ENCODE data around the gene ADORA1.

Gene ADORA1

GRCh38 chr1:203168256-203168786 lies 40.8 kb downstream of the ADORA1 start:
- POLR2A ChIA-PET = no interaction called here
- Histone ChIP-seq H3K27ac (ENCODE audit: insufficient read depth in 1 of 2, low read depth in 1 of 2, low read length in 2 of 2, poor library complexity in 1 of 2, severe bottlenecking in 2 of 2) (no peak overlapping the region), H3K27me3 (replicated peaks in 2 of 5; ENCODE audit: control insufficient read depth in 4 of 5, insufficient read depth in 5 of 5, low read length in 4 of 5) (peaks cover 0 to 5% (median 0%) of the 10 kb centered on the region in 5 experiments), H3K36me3 (ENCODE audit: control insufficient read depth in 4 of 4, insufficient read depth in 4 of 4, low read length in 3 of 4) (no peaks in the 10 kb centered on the region), H3K4me1 (ENCODE audit: control extremely low read depth in 1 of 4, control insufficient read depth in 4 of 4, insufficient read depth in 4 of 4, low read length in 3 of 4) (peaks cover 0 to 8% (median 0%) of the 10 kb centered on the region in 4 experiments), H3K9me3 (ENCODE audit: control extremely low read depth in 1 of 5, control insufficient read depth in 4 of 5, insufficient read depth in 2 of 5, low read depth in 1 of 5, low read length in 4 of 5) (no peaks in the 10 kb centered on the region), H3K4me3 (ENCODE audit: control insufficient read depth in 1 of 7, extremely low read depth in 1 of 7, insufficient read depth in 4 of 7, low read depth in 2 of 7, low read length in 6 of 7) (no peak overlapping the region)
- CTCF ChIA-PET = interaction anchor here (0.6 to 20.7 kb wide), 7 partner anchors 8 to 140 kb away, joined by 3 to 313 read pairs (median 3); partner anchors contain the start of genes ADORA1 and MYBPH
- WGBS (ENCODE audit: insufficient coverage) = 97% methylated on average over 12 of the region's 12 CpGs
- no peak for DNase-seq

DNA sequence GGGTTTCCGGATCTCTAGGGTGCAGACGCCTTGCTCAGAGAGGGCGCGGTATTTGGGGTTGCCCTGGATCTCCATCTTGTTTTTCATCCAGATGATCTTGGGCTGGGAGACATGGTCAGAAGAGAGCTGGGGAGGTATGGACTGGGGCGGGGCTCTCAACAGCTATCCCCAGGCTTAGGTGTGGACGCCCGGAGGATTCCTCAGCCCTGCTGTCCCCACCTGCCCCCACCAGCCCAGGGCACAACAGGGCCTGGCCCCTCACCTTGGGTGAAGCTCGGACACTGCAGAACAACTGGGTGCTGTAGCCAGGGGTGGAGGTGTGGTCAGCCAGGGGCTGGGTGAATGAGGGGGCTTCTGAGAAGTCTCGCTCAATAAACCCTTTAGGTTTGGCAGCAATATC lies 41.5 kb downstream of the ADORA1 start:
- ChIA-PET POLR2A (no interaction called here), CTCF (interaction anchor here (0.6 to 20.7 kb wide), 7 partner anchors 15 to 141 kb away, joined by 3 to 313 read pairs (median 3); partner anchors contain the start of gene ADORA1)
- no peak overlapping the region for H3K4me3 ChIP-seq (ENCODE audit: control insufficient read depth in 1 of 7, extremely low read depth in 1 of 7, insufficient read depth in 4 of 7, low read depth in 2 of 7, low read length in 6 of 7)
- H3K27me3 ChIP-seq (replicated peaks in 2 of 5; ENCODE audit: control insufficient read depth in 4 of 5, insufficient read depth in 5 of 5, low read length in 4 of 5) = peaks cover 0 to 5% (median 0%) of the 10 kb centered on the region in 5 experiments
- no peak overlapping the region for H3K27ac ChIP-seq (ENCODE audit: insufficient read depth in 1 of 2, low read depth in 1 of 2, low read length in 2 of 2, poor library complexity in 1 of 2, severe bottlenecking in 2 of 2)
- H3K4me1 ChIP-seq (ENCODE audit: control extremely low read depth in 1 of 4, control insufficient read depth in 4 of 4, insufficient read depth in 4 of 4, low read length in 3 of 4) = peaks cover 0 to 8% (median 0%) of the 10 kb centered on the region in 4 experiments
- WGBS (ENCODE audit: insufficient coverage) = 93% methylated on average over 4 of the region's 9 CpGs
- H3K36me3 ChIP-seq (ENCODE audit: control insufficient read depth in 4 of 4, insufficient read depth in 4 of 4, low read length in 3 of 4) = no peaks in the 10 kb centered on the region
- no peak for DNase-seq
- H3K9me3 ChIP-seq (ENCODE audit: control extremely low read depth in 1 of 5, control insufficient read depth in 4 of 5, insufficient read depth in 2 of 5, low read depth in 1 of 5, low read length in 4 of 5) = no peaks in the 10 kb centered on the region

DNA sequence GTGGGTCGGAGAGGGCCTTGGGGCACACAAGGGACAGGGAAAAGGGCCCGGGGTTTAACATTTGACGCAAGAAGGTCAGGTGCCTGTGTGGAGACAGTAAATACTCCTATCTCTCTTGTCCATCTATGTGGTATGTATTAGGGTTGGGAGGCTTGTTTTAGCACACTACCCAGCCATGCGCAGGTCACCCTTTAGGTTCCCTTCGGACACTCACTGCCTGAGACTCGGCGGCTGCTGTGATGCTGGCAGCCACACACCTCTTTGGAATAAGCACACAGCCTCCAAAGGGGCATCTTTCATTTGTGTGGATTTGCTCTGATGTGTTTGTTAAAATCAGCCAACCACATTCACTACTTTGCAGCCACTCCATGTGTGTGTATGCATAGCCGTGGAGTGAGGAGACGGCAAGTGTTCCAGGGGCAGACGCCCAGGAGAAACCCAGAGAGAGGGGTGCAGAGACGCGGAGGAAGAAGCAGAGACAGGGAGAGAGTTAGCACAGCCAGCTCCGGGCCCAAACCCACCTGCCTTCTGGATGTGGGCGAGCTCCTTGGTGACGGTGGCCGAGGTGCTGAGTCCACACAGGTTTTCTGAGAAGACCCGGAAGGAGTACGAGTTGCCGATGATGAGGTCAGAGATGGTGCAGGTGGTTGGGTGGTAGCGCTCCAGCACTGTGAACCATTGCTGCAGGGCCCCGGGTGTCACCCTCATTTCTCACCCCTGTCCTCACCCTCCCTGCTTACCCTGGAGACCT lies 42.4 kb downstream of the ADORA1 start:
- POLR2A ChIA-PET = no interaction called here
- no peak for DNase-seq
- Histone ChIP-seq H3K27ac (ENCODE audit: insufficient read depth in 1 of 2, low read depth in 1 of 2, low read length in 2 of 2, poor library complexity in 1 of 2, severe bottlenecking in 2 of 2) (no peak overlapping the region), H3K27me3 (replicated peaks in 2 of 5; ENCODE audit: control insufficient read depth in 4 of 5, insufficient read depth in 5 of 5, low read length in 4 of 5) (peaks cover 0 to 5% (median 0%) of the 10 kb centered on the region in 5 experiments), H3K36me3 (ENCODE audit: control insufficient read depth in 4 of 4, insufficient read depth in 4 of 4, low read length in 3 of 4) (no peaks in the 10 kb centered on the region), H3K4me1 (ENCODE audit: control extremely low read depth in 1 of 4, control insufficient read depth in 4 of 4, insufficient read depth in 4 of 4, low read length in 3 of 4) (peaks cover 0 to 8% (median 0%) of the 10 kb centered on the region in 4 experiments), H3K4me3 (ENCODE audit: control insufficient read depth in 1 of 7, extremely low read depth in 1 of 7, insufficient read depth in 4 of 7, low read depth in 2 of 7, low read length in 6 of 7) (no peak overlapping the region), H3K9me3 (ENCODE audit: control extremely low read depth in 1 of 5, control insufficient read depth in 4 of 5, insufficient read depth in 2 of 5, low read depth in 1 of 5, low read length in 4 of 5) (no peaks in the 10 kb centered on the region)
- WGBS (ENCODE audit: insufficient coverage) = 93% methylated on average over 17 of the region's 21 CpGs
- CTCF ChIA-PET = interaction anchor here (0.9 to 20.7 kb wide), 9 partner anchors 7 to 142 kb away, joined by 3 to 313 read pairs (median 5); partner anchors contain the start of genes ADORA1 and CHI3L1

GRCh38 chr1:203170625-203171330 lies 43.3 kb downstream of the ADORA1 start:
- H3K4me1 ChIP-seq (ENCODE audit: control extremely low read depth in 1 of 4, control insufficient read depth in 4 of 4, insufficient read depth in 4 of 4, low read length in 3 of 4) = peaks cover 0 to 10% (median 4%) of the 10 kb centered on the region in 4 experiments
- H3K4me3 ChIP-seq (ENCODE audit: control insufficient read depth in 1 of 7, extremely low read depth in 1 of 7, insufficient read depth in 4 of 7, low read depth in 2 of 7, low read length in 6 of 7) = no peak overlapping the region
- POLR2A ChIA-PET = interaction anchor here (2.2 kb wide), 1 partner anchor 130 kb away, joined by 9 read pairs; no protein-coding TSS in a partner anchor
- H3K9me3 ChIP-seq (ENCODE audit: control extremely low read depth in 1 of 5, control insufficient read depth in 4 of 5, insufficient read depth in 2 of 5, low read depth in 1 of 5, low read length in 4 of 5) = no peaks in the 10 kb centered on the region
- WGBS (ENCODE audit: insufficient coverage) = 97% methylated on average over 6 of the region's 8 CpGs
- no peaks in the 10 kb centered on the region for H3K36me3 ChIP-seq (ENCODE audit: control insufficient read depth in 4 of 4, insufficient read depth in 4 of 4, low read length in 3 of 4)
- no peak overlapping the region for H3K27ac ChIP-seq (ENCODE audit: insufficient read depth in 1 of 2, low read depth in 1 of 2, low read length in 2 of 2, poor library complexity in 1 of 2, severe bottlenecking in 2 of 2)
- H3K27me3 ChIP-seq (replicated peaks in 2 of 5; ENCODE audit: control insufficient read depth in 4 of 5, insufficient read depth in 5 of 5, low read length in 4 of 5) = peaks cover 0 to 5% (median 0%) of the 10 kb centered on the region in 5 experiments
- CTCF ChIA-PET = interaction anchor here (0.9 to 20.7 kb wide), 13 partner anchors 8 to 133 kb away, joined by 3 to 313 read pairs (median 4); partner anchors contain the start of genes ADORA1 and CHI3L1
- no peak for DNase-seq

DNA sequence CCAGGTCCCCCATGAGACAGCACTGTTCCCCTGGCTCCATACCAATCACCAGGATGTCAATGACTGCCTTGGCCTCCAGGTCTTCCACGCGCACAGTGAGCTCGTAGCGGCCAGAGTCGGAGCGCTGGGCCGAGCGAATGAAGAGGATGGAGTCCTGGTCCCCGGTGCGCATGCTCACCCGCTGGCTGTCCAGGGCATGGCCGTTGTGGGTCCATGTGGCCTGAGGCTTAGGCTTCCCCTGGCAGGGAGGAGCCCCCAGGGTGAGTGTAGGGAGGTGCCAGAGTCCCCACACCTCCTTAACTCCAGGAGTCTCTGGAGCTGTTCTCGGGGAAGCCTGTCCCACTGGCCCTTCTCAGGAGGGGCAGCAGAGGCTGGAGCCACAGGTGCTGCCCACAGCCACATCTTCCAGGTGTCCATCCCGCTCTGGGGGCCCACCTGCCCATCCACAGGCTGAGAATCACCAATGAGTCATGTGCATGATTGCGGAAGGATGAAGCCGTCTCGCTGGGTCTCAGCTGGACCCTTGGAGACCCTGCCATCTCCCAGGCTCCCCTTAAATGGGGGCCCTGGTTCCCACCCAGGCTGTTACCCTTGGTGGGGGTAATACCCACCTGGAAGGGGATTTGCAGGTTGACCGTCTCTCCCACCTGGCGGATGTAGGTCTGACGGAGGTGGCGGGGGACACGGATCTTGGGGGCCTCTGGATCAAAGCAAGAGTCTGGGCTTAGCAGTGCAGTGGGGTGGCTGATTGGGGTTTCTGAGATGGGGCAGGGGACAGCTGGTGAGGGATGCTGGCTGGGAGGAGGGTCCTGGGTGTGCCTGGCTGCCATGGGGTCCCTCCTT lies 44.0 kb downstream of the ADORA1 start:
- Histone ChIP-seq H3K9me3 (ENCODE audit: control extremely low read depth in 1 of 5, control insufficient read depth in 4 of 5, insufficient read depth in 2 of 5, low read depth in 1 of 5, low read length in 4 of 5) (no peaks in the 10 kb centered on the region), H3K27me3 (replicated peaks in 2 of 5; ENCODE audit: control insufficient read depth in 4 of 5, insufficient read depth in 5 of 5, low read length in 4 of 5) (peaks cover 0 to 5% (median 0%) of the 10 kb centered on the region in 5 experiments), H3K27ac (ENCODE audit: insufficient read depth in 1 of 2, low read depth in 1 of 2, low read length in 2 of 2, poor library complexity in 1 of 2, severe bottlenecking in 2 of 2) (no peak overlapping the region), H3K4me1 (ENCODE audit: control extremely low read depth in 1 of 4, control insufficient read depth in 4 of 4, insufficient read depth in 4 of 4, low read length in 3 of 4) (peaks cover 0 to 13% (median 4%) of the 10 kb centered on the region in 4 experiments), H3K4me3 (ENCODE audit: control insufficient read depth in 1 of 7, extremely low read depth in 1 of 7, insufficient read depth in 4 of 7, low read depth in 2 of 7, low read length in 6 of 7) (no peak overlapping the region), H3K36me3 (ENCODE audit: control insufficient read depth in 4 of 4, insufficient read depth in 4 of 4, low read length in 3 of 4) (no peaks in the 10 kb centered on the region)
- POLR2A ChIA-PET = interaction anchor here (2.2 kb wide), 1 partner anchor 131 kb away, joined by 9 read pairs; no protein-coding TSS in a partner anchor
- WGBS (ENCODE audit: insufficient coverage) = 97% methylated on average over 19 of the region's 22 CpGs
- DNase-seq = no peak
- CTCF ChIA-PET = interaction anchor here (0.7 to 20.7 kb wide), 28 partner anchors 7 to 295 kb away, joined by 3 to 313 read pairs (median 5); partner anchors contain the start of genes ADORA1 and CHI3L1

Data from common myeloid progenitor, CD34-positive (primary cell).